Activated T-cell treated with anti-CD3 and anti-CD28 coated beads, Interleukin-2, amount 50 U/mL, for 4 hours (primary cell): ENCODE results near the gene JAKMIP1. TPM values are rescaled to one million over a fixed set of nuclear protein-coding genes. Genes with fewer than 3 reads are reported as not detected.
"Not testable (repeated sequence)": the region's sequence is repeated elsewhere in the genome, so short reads cannot be mapped to it uniquely, and the experiment has no call there.

Experiments used
- ATAC-seq, 2 donors: fragments of 200-7000 bp; cut with Tn5 transposase; one replicate each; pipeline ENCODE4 v1.10.0; 2021
- DNase-seq: peaks from one replicate; pipeline ENCODE4 v3.0.0-alpha.2; 2020
- H3K27me3 Mint-ChIP-seq: one replicate; pipeline ENCODE4 v1.8.0; 2021; ENCODE audit warnings: low read depth, mixed read lengths
- H3K36me3 Mint-ChIP-seq: one replicate; pipeline ENCODE4 v1.8.0; 2022; ENCODE audit warnings: mixed read lengths; ENCODE audit not compliant: insufficient read depth
- H3K4me1 Mint-ChIP-seq: one replicate; pipeline ENCODE4 v1.8.0; 2021; ENCODE audit warnings: low read depth, mixed read lengths
- H3K4me3 Mint-ChIP-seq: one replicate; pipeline ENCODE4 v1.8.0; 2021; ENCODE audit warnings: mild to moderate bottlenecking, moderate library complexity, mixed read lengths
- H3K9me3 Mint-ChIP-seq: one replicate; pipeline ENCODE4 v1.8.0; 2021; ENCODE audit warnings: mixed read lengths
- total RNA-seq, 3 donors: library from RNA; stranded (reverse); gene quantifications; one replicate each; pipeline ENCODE4 v1.2.1, GENCODE V29; 2021

The JAKMIP1 gene
- total RNA-seq, 3 donors from 2014 or later, result 1.1 to 3.7 (median 3.3) TPM

DNA sequence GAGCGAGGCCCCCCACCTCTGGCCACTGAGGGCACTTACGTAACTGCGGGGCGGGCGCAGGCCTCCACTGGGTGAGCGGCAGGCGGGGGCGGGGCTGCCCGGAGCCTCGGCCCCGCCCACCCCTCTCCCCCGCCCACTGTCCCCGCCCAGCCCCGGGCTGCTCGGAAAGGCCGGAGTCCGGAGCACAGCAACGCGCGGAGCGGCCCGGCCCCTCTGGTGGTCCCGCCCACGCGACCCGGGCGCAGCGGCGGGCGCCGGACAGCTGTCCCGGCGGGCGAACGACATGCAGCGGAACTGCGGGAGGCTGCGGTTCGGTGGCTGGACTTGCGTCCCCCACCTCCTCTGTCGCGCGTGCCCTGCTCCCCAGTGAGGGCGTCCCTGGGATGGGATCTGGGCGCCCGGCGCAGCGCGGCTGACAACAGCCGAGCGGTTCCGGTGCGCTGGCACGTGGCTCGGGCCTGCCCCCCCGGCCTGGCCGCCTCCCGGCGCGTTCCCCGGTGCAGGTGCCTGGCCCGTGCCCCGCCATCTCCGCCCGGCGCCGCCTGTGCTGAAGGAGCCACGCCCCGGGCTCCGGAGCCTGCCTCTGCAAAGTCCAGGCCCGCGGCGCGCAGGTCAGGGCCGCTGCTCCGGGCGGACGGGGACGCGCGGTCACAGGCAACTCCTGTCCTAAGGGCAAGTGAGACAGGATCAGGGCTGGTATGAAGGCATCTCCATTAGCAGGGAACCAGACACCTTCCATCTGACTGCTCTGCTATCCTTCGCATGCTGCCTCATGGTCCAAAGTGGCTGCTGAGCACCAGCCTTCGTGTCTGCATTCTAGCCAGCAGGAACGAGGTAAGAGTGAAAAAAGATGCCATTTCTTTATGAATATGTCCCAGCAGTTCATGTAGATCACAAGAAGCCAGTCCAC is 21.8 kb upstream of the JAKMIP1 start:
- no peak for DNase-seq
- H3K4me1 Mint-ChIP-seq, result no peaks in the 10 kb centered on the region
- no peaks in the 10 kb centered on the region for H3K36me3 Mint-ChIP-seq
- H3K27me3 Mint-ChIP-seq, result peaks cover 48% of the 10 kb centered on the region
- H3K9me3 Mint-ChIP-seq, result no peaks in the 10 kb centered on the region
- peak overlapping the region; percentile 39 for H3K4me3 Mint-ChIP-seq
- peak; percentile 18 to 56 for ATAC-seq

DNA sequence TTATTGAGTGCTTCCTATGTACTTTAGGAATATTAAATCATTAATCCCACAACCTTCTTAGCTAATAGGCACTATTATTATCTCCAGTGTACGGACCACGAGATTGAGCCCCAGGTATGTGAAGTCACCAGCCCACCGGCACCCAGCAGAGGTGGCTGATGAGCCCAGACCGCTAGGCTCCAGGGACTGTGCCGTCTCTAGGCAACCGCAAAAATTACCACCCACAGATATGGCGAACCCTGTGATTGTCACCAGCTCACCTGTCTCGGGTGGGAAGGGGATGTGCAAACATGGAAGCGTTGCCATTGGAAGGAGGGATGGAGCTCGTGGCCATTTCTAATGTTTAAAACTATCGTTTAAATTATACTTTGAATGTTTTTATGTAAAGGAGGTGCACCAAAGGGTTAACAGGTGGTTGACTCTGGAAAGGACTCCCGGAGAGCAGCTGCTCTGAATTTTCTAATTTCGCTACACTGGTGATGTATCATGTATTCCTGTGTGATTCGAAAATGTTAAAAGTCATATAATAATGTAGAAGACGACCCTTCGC is 21.0 kb upstream of the JAKMIP1 start:
- peaks cover 4% of the 10 kb centered on the region for H3K9me3 Mint-ChIP-seq
- ATAC-seq, result no peak
- DNase-seq, result no peak
- no peaks in the 10 kb centered on the region for H3K4me1 Mint-ChIP-seq
- H3K4me3 Mint-ChIP-seq, result peak overlapping the region; percentile 39
- H3K36me3 Mint-ChIP-seq, result no peaks in the 10 kb centered on the region
- H3K27me3 Mint-ChIP-seq, result peaks cover 52% of the 10 kb centered on the region

DNA sequence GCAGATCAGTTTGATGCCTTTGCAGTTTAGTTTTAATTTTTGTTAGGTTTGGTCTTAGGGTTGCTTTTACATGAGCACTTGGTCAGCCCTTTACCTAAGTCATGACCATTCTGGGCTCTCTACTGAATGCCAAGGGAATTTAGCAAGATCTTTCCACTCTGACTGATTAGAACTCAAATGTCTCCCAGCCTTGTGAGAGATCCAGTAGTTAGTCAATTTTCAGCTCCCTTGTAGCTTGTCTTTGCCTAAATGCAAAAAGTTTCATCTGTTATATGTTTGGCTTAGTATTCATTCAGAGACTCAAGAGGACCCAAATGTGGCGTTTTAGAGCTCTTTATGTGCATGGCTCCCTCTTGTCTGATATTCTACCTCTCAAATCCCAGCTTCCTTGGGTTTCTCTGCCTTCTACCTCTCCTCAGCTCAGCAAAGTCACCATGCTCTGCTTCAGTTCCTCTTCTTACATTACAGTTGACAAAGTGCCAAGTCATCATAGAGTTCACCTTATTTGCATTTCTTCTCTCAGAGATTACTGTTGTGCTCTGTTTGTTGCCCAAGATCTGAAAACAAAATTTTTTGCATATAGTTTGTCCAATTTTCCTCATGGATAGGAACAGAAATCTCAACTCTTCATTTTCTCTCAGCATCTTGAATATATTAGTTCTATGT is 17.5 kb upstream of the JAKMIP1 start:
- DNase-seq, result no peak
- Mint-ChIP-seq H3K4me1 (no peaks in the 10 kb centered on the region), H3K4me3 (no peak overlapping the region), H3K9me3 (peaks cover 4% of the 10 kb centered on the region), H3K27me3 (peaks cover 31% of the 10 kb centered on the region), H3K36me3 (no peaks in the 10 kb centered on the region)
- ATAC-seq, result no peak

DNA sequence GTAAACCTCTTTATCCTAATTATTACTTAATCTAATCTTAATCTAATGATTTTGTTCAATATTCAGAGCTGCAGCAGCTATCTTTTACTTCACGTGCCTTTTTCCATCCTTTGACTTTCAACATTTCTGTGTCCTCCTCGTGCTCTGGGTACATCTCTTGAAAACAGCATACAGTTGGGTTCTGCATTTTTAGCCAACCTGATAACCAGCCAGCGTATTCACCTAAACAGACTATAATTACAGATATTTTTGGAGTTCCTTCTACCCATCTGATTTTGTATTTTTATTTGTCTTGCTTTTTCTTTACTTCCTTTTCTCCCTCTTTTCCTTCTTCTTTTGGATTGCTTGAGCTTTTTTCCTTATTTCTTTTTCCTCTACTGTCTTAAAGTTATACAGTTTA is 16.2 kb upstream of the JAKMIP1 start:
- Mint-ChIP-seq H3K27me3 (peaks cover 27% of the 10 kb centered on the region), H3K9me3 (peaks cover 4% of the 10 kb centered on the region)
- ATAC-seq, result no peak

DNA sequence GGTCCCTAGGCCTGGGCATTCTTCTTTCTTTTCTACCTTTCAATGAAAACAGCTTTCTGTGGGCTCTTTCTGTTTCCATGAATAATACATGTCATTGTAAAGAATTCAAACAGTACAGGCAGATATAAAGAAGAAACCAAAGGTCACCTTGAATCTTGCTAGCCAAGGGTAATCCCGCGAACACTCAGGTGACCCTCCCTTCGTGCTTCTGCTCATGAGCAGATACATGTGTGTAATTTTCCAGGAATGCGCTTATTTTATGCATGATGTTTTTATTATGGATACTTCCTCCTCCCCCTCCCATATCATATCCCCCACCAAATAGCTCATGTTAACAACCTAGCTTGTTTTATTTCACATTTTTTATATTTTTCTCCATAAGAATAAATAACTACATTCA is 9.6 kb upstream of the JAKMIP1 start:
- H3K4me1 Mint-ChIP-seq, result no peaks in the 10 kb centered on the region
- H3K27me3 Mint-ChIP-seq, result peaks cover 6% of the 10 kb centered on the region
- no peaks in the 10 kb centered on the region for H3K36me3 Mint-ChIP-seq
- ATAC-seq (no peak), DNase-seq (no peak)
- H3K4me3 Mint-ChIP-seq, result no peak overlapping the region
- no peaks in the 10 kb centered on the region for H3K9me3 Mint-ChIP-seq

More for the DNA sequence above, 16.2 kb upstream of the JAKMIP1 start:
- Mint-ChIP-seq H3K4me3 (no peak overlapping the region), H3K4me1 (no peaks in the 10 kb centered on the region), H3K36me3 (no peaks in the 10 kb centered on the region)
- no peak for DNase-seq

DNA sequence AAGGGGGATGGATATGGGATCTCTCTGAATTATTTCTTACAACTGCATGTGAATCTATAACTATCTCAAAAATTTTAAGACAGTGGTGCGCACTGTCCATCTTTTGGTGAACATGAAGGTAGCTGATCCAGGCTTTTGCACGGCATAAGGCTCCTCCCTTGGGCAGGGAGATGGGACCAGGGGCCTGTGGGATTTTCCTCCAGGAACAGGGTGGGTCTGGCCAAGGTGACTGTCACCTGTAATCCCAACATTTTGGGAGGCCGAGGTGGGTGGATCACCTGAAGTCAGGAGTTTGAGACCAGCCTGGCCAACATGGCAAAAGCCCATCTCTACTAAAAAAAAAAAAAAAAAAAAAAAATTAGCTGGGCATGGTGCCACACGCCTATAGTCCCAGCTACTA is 8.9 kb upstream of the JAKMIP1 start:
- not testable (repeated sequence) for H3K4me3 Mint-ChIP-seq, ATAC-seq, H3K9me3 Mint-ChIP-seq, H3K27me3 Mint-ChIP-seq, H3K4me1 Mint-ChIP-seq, H3K36me3 Mint-ChIP-seq, DNase-seq

DNA sequence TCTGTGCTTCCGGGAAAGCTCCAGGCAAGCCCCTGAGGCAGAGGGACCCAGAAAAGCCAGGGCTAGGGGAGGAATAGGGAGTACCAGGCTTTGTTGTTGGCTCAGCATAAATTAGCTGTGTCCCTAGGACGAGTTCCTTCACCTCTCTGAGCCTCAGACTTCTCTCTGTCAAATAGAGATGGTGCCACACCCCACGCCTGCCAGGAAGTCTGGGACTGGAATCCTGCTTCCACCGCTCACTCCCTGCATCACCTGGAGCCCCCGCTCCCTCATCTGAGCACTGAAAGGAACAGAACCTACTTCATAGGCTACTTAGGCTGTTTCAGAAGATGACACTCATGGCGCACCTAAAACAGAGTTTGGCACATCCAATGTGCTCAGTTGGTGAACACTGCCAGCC is 8.1 kb upstream of the JAKMIP1 start:
- DNase-seq (no peak), ATAC-seq (no peak)
- Mint-ChIP-seq H3K36me3 (no peaks in the 10 kb centered on the region), H3K4me3 (no peak overlapping the region), H3K9me3 (no peaks in the 10 kb centered on the region), H3K27me3 (peaks cover 3% of the 10 kb centered on the region), H3K4me1 (no peaks in the 10 kb centered on the region)

DNA sequence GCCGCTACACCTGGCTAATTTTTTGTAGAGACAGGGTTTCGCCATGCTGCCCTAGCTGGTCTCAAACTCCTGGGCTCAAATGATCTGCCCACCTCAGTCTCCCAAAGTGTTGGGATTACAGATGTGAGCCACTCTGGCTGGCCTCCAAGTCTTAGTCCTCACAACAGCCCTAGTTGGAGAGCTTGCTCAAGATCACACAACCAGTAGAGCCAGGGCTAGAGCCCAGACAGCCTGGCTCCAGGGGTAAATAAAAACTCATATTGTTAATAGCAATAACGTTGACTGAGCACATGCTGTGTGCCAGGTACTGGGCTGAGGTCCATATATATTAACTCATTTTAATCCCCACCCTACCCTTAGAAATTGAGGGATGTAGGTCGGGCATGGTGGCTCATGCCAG is 7.3 kb upstream of the JAKMIP1 start:
- no peaks in the 10 kb centered on the region for H3K9me3 Mint-ChIP-seq
- H3K4me1 Mint-ChIP-seq, result no peaks in the 10 kb centered on the region
- H3K27me3 Mint-ChIP-seq, result peaks cover 3% of the 10 kb centered on the region
- no peak overlapping the region for H3K4me3 Mint-ChIP-seq
- no peak for DNase-seq
- H3K36me3 Mint-ChIP-seq, result no peaks in the 10 kb centered on the region
- no peak for ATAC-seq

DNA sequence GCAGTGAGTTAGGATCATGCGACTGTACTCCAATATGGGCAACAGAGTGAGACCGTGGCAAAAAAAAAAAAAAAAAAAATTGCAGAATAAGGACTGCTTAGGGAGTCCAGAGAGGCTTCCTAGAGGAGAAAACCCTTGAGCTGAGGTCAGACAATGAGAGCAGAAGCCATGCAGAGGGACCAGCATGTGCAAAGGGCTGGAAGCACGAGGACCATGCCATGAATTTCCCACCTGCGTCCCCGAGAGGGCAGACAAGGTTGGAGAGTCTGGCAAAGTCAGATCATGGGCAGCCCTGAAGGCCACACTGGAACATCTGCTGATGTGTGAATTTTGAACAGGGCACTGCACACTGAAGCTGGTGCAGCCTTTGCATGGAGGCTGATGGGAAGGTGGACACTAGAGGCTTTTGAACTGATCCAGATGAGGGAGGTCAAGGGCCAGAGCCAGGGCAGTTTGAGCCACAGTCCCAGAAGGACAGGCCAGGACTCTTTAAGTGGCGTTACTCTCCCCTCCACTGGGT is 6.5 kb upstream of the JAKMIP1 start:
- ATAC-seq (no peak), DNase-seq (no peak)
- no peaks in the 10 kb centered on the region for H3K9me3 Mint-ChIP-seq
- H3K36me3 Mint-ChIP-seq, result no peaks in the 10 kb centered on the region
- no peaks in the 10 kb centered on the region for H3K4me1 Mint-ChIP-seq
- peaks cover 3% of the 10 kb centered on the region for H3K27me3 Mint-ChIP-seq
- H3K4me3 Mint-ChIP-seq, result no peak overlapping the region

DNA sequence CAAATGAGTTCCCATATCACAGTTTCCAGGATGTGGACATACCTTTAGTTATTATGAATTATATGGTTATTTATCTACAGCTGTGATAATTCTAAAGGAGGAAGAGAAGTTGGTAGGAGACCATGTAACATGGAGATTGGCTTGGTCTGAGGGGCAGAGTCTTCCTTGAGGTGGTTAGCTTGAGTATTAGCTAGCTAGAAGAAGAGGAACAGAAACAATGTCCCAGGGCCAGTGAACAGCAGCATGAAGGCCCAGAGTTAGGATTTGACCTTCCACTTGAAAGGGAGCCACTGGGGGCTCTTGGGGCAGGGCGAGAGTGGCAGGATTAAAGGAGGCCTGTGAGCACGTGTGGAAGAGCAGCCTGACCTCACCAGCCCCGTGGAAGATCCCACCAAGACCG is 5.6 kb upstream of the JAKMIP1 start:
- DNase-seq, result no peak
- Mint-ChIP-seq H3K9me3 (peaks cover 8% of the 10 kb centered on the region), H3K4me3 (no peak overlapping the region), H3K4me1 (peaks cover 8% of the 10 kb centered on the region), H3K27me3 (peaks cover 11% of the 10 kb centered on the region), H3K36me3 (peaks cover 2% of the 10 kb centered on the region)
- ATAC-seq, result no peak

DNA sequence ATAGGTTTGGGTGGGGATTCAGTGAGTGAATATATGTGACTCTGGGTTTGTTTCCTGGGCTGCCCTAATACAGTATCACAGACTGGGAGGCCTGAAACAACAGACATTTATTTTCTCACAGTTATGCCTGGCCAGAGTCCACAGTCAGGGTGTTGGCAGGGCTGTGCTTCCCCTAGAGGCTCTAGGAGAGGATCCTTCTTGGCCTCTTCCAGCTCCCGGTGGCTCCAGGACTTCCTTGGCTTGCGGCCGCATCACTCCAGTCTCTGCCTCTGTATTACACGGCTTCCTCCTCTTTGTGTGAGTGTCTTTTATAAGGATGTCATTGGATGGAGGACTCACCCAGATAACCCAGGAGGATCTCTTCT is 5.2 kb upstream of the JAKMIP1 start:
- DNase-seq (no peak), ATAC-seq (no peak)
- peaks cover 8% of the 10 kb centered on the region for H3K9me3 Mint-ChIP-seq
- H3K4me1 Mint-ChIP-seq, result peaks cover 10% of the 10 kb centered on the region
- peaks cover 2% of the 10 kb centered on the region for H3K36me3 Mint-ChIP-seq
- H3K27me3 Mint-ChIP-seq, result peaks cover 13% of the 10 kb centered on the region
- no peak overlapping the region for H3K4me3 Mint-ChIP-seq

DNA sequence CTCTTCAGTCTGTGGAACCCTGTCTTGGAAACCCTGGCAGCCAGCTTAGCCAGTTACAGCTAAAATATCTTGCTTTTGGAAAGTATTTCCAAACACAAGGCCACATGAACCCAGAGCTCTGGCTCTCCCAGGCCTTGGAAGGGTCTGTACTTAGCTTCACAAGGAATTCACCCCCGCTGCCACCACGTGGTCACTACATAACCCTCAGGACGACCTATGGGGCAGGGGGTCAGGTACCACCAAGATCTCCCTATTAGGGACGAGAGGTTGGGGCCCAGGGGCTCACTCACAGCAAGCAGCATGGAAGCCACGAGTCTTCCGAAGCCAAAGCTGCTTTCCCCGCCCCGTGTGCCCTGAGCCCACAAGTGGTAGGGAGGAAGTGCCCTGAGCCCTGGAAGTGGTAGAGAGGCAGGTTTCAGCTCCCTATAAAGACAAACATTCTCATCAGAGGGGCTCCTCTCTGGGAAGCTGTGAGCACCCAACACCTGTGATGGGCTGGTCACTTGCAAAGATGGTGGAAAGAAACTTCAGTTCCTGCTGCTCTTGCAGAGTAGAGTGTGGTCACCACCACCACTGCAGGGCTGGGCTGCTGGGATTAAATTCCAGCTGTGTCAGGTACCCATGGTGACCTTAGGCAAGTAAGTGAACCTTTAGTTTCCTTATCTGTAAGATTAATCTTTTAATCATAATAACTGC is 4.7 kb upstream of the JAKMIP1 start:
- ATAC-seq (no peak), DNase-seq (no peak)
- Mint-ChIP-seq H3K4me1 (peaks cover 10% of the 10 kb centered on the region), H3K4me3 (no peak overlapping the region), H3K9me3 (peaks cover 8% of the 10 kb centered on the region), H3K27me3 (peaks cover 13% of the 10 kb centered on the region), H3K36me3 (peaks cover 2% of the 10 kb centered on the region)

DNA sequence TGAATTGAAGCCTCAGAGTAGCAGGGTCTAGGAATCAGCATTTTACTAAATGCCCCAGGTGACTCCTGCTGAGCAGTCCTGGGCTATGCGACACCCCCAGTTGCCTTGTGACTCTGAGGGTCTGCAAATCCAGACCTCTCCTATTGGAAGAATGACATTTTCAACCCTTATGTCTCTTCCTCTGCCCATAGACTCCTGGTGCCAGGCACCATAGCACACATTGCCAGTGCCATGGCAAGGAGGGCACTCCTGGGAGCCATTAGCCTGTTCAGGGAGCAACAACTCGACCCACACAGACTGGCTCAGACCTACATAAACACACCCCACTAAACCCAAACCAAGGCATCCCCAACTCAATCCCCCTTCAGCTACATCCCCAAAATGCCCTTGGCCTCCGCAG is 3.7 kb upstream of the JAKMIP1 start:
- no peak overlapping the region for H3K4me3 Mint-ChIP-seq
- peaks cover 14% of the 10 kb centered on the region for H3K27me3 Mint-ChIP-seq
- DNase-seq (no peak), ATAC-seq (no peak)
- peaks cover 10% of the 10 kb centered on the region for H3K4me1 Mint-ChIP-seq
- peaks cover 2% of the 10 kb centered on the region for H3K36me3 Mint-ChIP-seq
- H3K9me3 Mint-ChIP-seq, result peaks cover 8% of the 10 kb centered on the region

DNA sequence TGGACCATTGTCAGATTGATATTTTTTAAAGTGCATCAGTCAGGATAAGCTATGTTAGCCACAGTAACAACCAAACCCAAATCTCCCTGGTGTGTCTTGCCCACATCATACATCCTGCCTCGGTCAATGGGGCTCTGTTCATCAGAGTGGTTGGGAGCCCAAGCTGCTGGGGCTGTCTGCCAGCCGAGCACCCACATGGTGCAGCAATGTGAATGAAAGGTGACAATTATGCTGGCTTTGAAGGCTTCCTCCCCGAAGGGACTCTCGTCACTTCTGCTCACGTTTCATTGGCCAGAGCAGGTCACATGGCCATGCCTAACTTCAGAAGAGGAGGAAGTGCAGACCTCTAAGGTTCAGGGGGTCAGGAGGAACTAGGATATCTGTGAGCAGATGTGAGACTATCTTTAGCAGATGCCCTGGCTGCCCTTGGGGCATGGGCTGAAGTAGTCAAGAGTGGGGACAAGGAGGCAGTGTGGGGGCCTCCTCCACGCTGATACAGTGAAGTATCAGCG is 1.3 kb upstream of the JAKMIP1 start:
- DNase-seq (no peak), ATAC-seq (no peak)
- Mint-ChIP-seq H3K9me3 (peaks cover 8% of the 10 kb centered on the region), H3K4me1 (peaks cover 29% of the 10 kb centered on the region), H3K36me3 (peaks cover 2% of the 10 kb centered on the region), H3K27me3 (peaks cover 28% of the 10 kb centered on the region), H3K4me3 (peak overlapping the region; percentile 76)
